Immature natural killer cell (primary cell): ENCODE results near the gene BUD31. TPM values are rescaled to one million over a fixed set of nuclear protein-coding genes. Genes with fewer than 3 reads are reported as not detected.

Source experiments
- DNase-seq, 3 donors: peaks; one replicate each; pipeline ENCODE4 v3.0.0; 2022; ENCODE audit warnings: mixed read lengths in 1 of 3
- H3K27ac Mint-ChIP-seq, 6 donors: one replicate each; pipeline ENCODE4 v1.8.0; 2020; ENCODE audit warnings: mixed read lengths in 6 of 6, mild to moderate bottlenecking in 5 of 6, inconsistent platforms in 4 of 6, moderate library complexity in 3 of 6
- H3K27me3 Mint-ChIP-seq, 3 donors: one replicate each; pipeline ENCODE4 v1.8.0; 2020 to 2021; ENCODE audit warnings: low read depth in 3 of 3, mild to moderate bottlenecking in 3 of 3, mixed read lengths in 3 of 3, moderate library complexity in 3 of 3, inconsistent platforms in 1 of 3
- H3K36me3 Mint-ChIP-seq, 3 donors: one replicate each; pipeline ENCODE4 v1.8.0; 2020; ENCODE audit warnings: mixed read lengths in 3 of 3, inconsistent platforms in 2 of 3, mild to moderate bottlenecking in 2 of 3
- H3K4me1 Mint-ChIP-seq, 2 donors: one replicate each; pipeline ENCODE4 v1.8.0; 2020; ENCODE audit warnings: inconsistent platforms in 2 of 2, mild to moderate bottlenecking in 2 of 2, mixed read lengths in 2 of 2, moderate library complexity in 1 of 2
- H3K4me3 Mint-ChIP-seq, 5 donors: one replicate each; pipeline ENCODE4 v1.8.0; 2020; ENCODE audit warnings: mild to moderate bottlenecking in 5 of 5, mixed read lengths in 5 of 5, inconsistent platforms in 3 of 5, moderate library complexity in 3 of 5
- H3K9me3 Mint-ChIP-seq, 6 donors: one replicate each; pipeline ENCODE4 v1.8.0; 2020; ENCODE audit warnings: mild to moderate bottlenecking in 6 of 6, mixed read lengths in 6 of 6, inconsistent platforms in 4 of 6, moderate library complexity in 3 of 6
- polyA plus RNA-seq, 3 donors: library from polyadenylated mRNA; unstranded; fragments of 300-500 nt; fragmentation: Illumina TruSeq; gene quantifications; one replicate each; pipeline ENCODE4 v1.2.3, GENCODE V29; 2021

The BUD31 gene
- polyA plus RNA-seq, 3 donors from 2014 or later: 265 to 362 (median 279) TPM

DNA sequence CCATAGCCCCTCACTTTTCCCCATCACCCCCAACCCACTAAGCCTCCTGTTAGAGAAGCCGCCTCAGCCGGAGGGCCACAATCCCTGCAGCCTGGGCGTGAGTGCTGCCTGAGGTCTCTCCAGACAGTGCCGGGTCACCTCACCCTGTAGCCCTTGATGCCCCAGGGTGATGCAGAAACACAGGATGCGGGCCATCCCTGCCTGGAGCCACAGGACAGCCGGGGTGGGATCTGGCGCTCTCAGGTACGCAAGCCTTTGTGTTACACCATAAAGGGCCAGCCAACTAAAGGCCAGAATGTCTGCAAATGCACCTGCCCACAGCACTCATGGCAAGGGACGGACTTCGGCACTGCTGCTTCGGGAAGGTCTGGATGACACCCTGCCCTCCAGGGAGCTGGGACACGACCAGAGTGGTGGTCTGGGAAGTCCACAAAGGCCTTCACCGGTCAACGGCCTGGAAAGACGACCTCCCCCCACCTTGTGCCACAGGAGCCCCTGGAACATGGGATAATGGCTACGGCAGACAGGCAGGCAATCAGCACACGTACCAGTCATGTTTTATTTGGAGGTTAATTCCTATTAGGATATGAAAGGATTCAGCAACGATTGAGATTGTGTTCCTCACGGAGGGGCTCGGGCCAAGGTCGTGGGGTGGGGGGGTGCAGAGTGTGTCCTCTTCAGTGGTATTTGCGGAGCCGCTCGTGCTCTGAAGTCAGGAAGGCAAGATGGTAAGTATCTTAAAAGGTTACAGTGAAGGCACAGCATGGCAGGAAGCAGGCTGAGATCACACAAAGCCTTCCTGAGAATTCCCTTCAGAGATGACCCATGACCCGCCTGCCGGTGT is 49.1 kb downstream of the BUD31 start:
- Mint-ChIP-seq H3K27ac (no peak overlapping the region), H3K27me3 (peaks cover 0 to 2% (median under 1%) of the 10 kb centered on the region in 3 donors), H3K9me3 (no peaks in the 10 kb centered on the region), H3K4me1 (peaks cover 15 to 30% of the 10 kb centered on the region in 2 donors), H3K4me3 (no peak overlapping the region), H3K36me3 (peaks cover 0 to 14% (median 0%) of the 10 kb centered on the region in 3 donors)
- no peak for DNase-seq

DNA sequence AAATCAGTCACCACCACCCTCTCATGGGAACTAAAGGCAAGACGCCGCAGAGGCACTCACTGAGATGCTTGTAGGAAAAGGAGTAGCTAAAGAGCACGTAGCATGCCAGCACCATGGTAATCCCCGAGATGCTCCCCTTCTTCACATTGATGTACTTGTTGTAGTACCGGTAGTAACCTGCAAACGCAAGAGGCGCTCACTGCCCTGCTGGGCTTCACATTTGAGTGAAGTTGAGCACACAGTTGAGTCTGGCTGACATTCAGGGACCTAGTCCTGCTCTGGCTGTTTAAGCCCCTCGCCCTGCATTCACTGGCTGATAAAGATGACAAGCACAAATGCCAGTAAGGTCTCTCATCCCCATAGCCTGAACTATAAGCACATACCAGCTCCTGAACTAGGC is 50.3 kb downstream of the BUD31 start:
- peak in 1 of 3 donors; percentile 8 for DNase-seq
- Mint-ChIP-seq H3K36me3 (peaks cover 0 to 14% (median 0%) of the 10 kb centered on the region in 3 donors), H3K4me3 (no peak overlapping the region), H3K9me3 (no peaks in the 10 kb centered on the region), H3K27me3 (peaks cover 0 to 2% (median 0%) of the 10 kb centered on the region in 3 donors), H3K27ac (peak overlapping the region in 2 of 6 donors; percentile 4 to 81), H3K4me1 (peaks cover 20 to 40% of the 10 kb centered on the region in 2 donors)

- H3K9me3 Mint-ChIP-seq: no peaks in the 10 kb centered on the region
- H3K36me3 Mint-ChIP-seq: peaks cover 0 to 11% (median 0%) of the 10 kb centered on the region in 3 donors
- peaks cover 29 to 50% of the 10 kb centered on the region in 2 donors for H3K4me1 Mint-ChIP-seq
- peak overlapping the region in 2 of 6 donors; percentile 22 to 37 for H3K27ac Mint-ChIP-seq
- no peak overlapping the region for H3K4me3 Mint-ChIP-seq
- H3K27me3 Mint-ChIP-seq: peaks cover 0 to 2% (median 0%) of the 10 kb centered on the region in 3 donors
- DNase-seq: no peak
These were observed 51.9 kb downstream of the BUD31 start for GRCh38 chr7:99460651-99461050.

- Mint-ChIP-seq H3K9me3 (no peaks in the 10 kb centered on the region), H3K4me1 (peaks cover 34 to 56% of the 10 kb centered on the region in 2 donors), H3K27ac (no peak overlapping the region), H3K36me3 (peaks cover 0 to 11% (median 0%) of the 10 kb centered on the region in 3 donors), H3K27me3 (peaks cover 0 to 4% (median 0%) of the 10 kb centered on the region in 3 donors), H3K4me3 (no peak overlapping the region)
- no peak for DNase-seq
These were observed 52.5 kb downstream of the BUD31 start for GRCh38 chr7:99461221-99461620.

DNA sequence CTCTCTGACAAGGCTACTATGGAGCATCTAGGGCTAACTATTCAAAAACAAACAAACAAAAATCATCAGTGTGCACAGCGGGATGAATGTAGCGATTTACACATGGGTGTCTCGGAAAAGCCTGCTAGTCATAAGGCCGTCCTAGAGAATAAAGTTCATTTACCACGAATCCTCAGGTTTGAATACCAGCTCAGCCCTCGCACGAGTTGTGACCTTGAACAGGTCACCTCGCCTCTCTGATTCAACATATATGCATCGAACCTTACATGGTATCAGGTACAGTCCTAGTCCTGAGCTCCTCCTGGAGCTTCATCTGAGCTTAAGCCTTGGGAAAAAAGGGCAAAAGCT is 56.6 kb downstream of the BUD31 start:
- no peak for DNase-seq
- Mint-ChIP-seq H3K27ac (peak overlapping the region; percentile 83 to 95 (median 92)), H3K36me3 (peaks cover 0 to 3% (median 0%) of the 10 kb centered on the region in 3 donors), H3K4me1 (peaks cover 29 to 40% of the 10 kb centered on the region in 2 donors), H3K4me3 (peak overlapping the region; percentile 88 to 97 (median 94)), H3K27me3 (peaks cover 0 to 3% (median 0%) of the 10 kb centered on the region in 3 donors), H3K9me3 (no peaks in the 10 kb centered on the region)

- Mint-ChIP-seq H3K27ac (peak overlapping the region in 1 of 6 donors; percentile 46), H3K4me1 (peaks cover 37 to 38% of the 10 kb centered on the region in 2 donors), H3K36me3 (peaks cover 0 to 3% (median 0%) of the 10 kb centered on the region in 3 donors), H3K4me3 (peak overlapping the region in 1 of 5 donors; percentile 47), H3K9me3 (no peaks in the 10 kb centered on the region), H3K27me3 (peaks cover 2 to 18% (median 15%) of the 10 kb centered on the region in 3 donors)
- no peak for DNase-seq
These were observed 59.7 kb downstream of the BUD31 start for GRCh38 chr7:99468336-99468918.

Other genes with a start within 250 kb of the BUD31 start
- not detected for gene KPNA7, start 200.9 kb upstream of the BUD31 start, polyA plus RNA-seq
- not detected for gene MYH16, start 136.1 kb upstream of the BUD31 start, polyA plus RNA-seq
- 10 to 100 TPM; 26.6 to 49.2 (median 39.5) TPM for gene ARPC1A, start 83.1 kb upstream of the BUD31 start, polyA plus RNA-seq
- 100 to 1,000 TPM; 582 to 834 (median 626) TPM for gene ARPC1B, start 34.2 kb upstream of the BUD31 start, polyA plus RNA-seq
- 10 to 100 TPM; 20.7 to 43.3 (median 30.0) TPM for gene PDAP1, start 372 bp upstream of the BUD31 start, polyA plus RNA-seq
- 1 to 10 TPM in 2 of 3 donors, under 1 TPM in 1; 0.83 to 3.7 (median 1.4) TPM for gene PTCD1, start 29.8 kb downstream of the BUD31 start, polyA plus RNA-seq
- gene CPSF4, start 30.0 kb downstream of the BUD31 start, polyA plus RNA-seq: 10 to 100 TPM; 18.4 to 26.6 (median 22.2) TPM
- gene ATP5MF, start 57.2 kb downstream of the BUD31 start, polyA plus RNA-seq: 100 to 1,000 TPM; 455 to 757 (median 495) TPM
- 1 to 10 TPM; 4.6 to 7.6 (median 5.4) TPM for gene ZNF789, start 63.9 kb downstream of the BUD31 start, polyA plus RNA-seq
- 10 to 100 TPM; 68.6 to 91.7 (median 76.0) TPM for gene ZNF394, start 91.3 kb downstream of the BUD31 start, polyA plus RNA-seq
- 1 to 10 TPM; 3.2 to 9.4 (median 4.6) TPM for gene ZKSCAN5, start 95.7 kb downstream of the BUD31 start, polyA plus RNA-seq
- 1 to 10 TPM in 2 of 3 donors, not detected in 1; 1.9 to 4.7 TPM for gene FAM200A, start 143.1 kb downstream of the BUD31 start, polyA plus RNA-seq
- 10 to 100 TPM; 69.8 to 98.9 (median 75.0) TPM for gene ZNF655, start 149.7 kb downstream of the BUD31 start, polyA plus RNA-seq
- 1 to 10 TPM; 1.3 to 6.5 (median 2.8) TPM for gene TMEM225B, start 189.3 kb downstream of the BUD31 start, polyA plus RNA-seq
- gene ZSCAN25, start 208.0 kb downstream of the BUD31 start, polyA plus RNA-seq: 10 to 100 TPM in 1 of 3 donors, 1 to 10 TPM in 2; 7.6 to 14.9 (median 9.6) TPM